CD4-positive, alpha-beta T cell treated with Interleukin-4 for 1 hour (primary cell): ENCODE data around the gene SLC39A13.

Source experiments
- DNase-seq, 2 donors: peaks; one replicate each; pipeline ENCODE4 v3.0.0-alpha.2; 2020 to 2022

SLC39A13 gene

DNA sequence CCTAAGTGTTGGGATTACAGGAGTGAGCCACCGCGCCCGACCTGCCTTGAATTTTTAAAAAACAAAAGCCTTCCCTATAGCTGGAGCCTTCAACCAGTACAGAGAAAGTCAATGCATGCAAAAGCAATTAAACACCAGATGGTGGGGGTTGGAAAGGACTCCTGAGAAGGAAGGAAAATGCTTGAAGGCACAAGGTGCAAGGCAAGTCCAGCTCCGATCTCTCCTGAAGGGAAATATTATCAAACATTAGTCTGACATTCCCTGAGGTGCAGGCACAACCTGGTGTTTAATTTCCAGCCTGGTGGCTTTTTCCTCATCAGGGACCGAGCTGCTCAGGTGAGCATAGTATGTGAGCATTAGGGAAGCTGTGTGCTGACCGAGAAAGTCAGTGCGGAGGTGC is 53.5 kb downstream of the SLC39A13 start:
- DNase-seq = no peak

DNA sequence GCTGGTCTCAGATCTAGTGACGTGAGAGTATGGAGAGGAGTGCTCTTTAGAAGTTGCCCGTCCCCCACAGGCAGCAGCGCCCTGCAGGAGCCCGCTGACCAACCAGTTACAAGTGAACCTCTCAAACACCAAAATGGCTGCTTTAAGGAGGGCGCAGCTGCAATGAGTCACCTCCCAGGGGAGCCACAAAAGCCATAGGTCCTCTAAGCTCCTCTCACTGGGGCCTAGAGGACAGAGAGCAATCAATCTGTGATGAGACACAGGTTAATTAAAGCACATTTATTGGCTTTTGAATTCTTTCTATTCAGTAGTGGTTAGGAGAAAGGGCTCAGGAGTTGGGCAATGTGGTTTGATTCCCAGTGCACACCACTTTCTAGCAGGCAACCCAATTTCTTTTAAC is 56.1 kb downstream of the SLC39A13 start:
- DNase-seq = no peak
